GM23338 (cell line): ENCODE results near the gene PGAP3.

Source experiments
- CREB1 ChIP-seq: fragments of 250-450 bp; sonication (Bioruptor Pico); IDR thresholded peaks from 2 replicates; pipeline ENCODE4 v1.5.0; 2020; ENCODE audit warnings: low read depth, mild to moderate bottlenecking, moderate library complexity
- ETS1 ChIP-seq: IDR thresholded peaks from 2 replicates; pipeline ENCODE4 v1.6.1; 2016; ENCODE audit warnings: antibody characterized with exemption
- EZH2 ChIP-seq: fragments of 200-600 bp; sonication (generic); IDR thresholded peaks from one replicate; pipeline ENCODE4 v1.8.0; 2017; ENCODE audit warnings: antibody characterized with exemption, mild to moderate bottlenecking, low read depth; ENCODE audit not compliant: unreplicated experiment
- EZH2phosphoT487 ChIP-seq: fragments of 200-600 bp; sonication (generic); IDR thresholded peaks from one replicate; pipeline ENCODE4 v1.8.1; 2018; ENCODE audit warnings: antibody characterized with exemption; ENCODE audit not compliant: unreplicated experiment
- POLR2AphosphoS5 ChIP-seq: IDR thresholded peaks from 2 replicates; pipeline ENCODE4 v1.6.1; 2016; ENCODE audit warnings: antibody characterized with exemption, low read depth
- REST ChIP-seq: IDR thresholded peaks from one replicate; pipeline ENCODE4 v1.6.1; 2018; ENCODE audit warnings: antibody characterized with exemption; ENCODE audit not compliant: unreplicated experiment
- STAT1 ChIP-seq: IDR thresholded peaks from one replicate; pipeline ENCODE4 v1.6.1; 2016; ENCODE audit warnings: antibody characterized with exemption; ENCODE audit not compliant: unreplicated experiment
- TF ChIP-seq, protein P1 (sequence below), 2 experiments: fragments of 200-600 bp in 1 of 2; sonication (generic) in 1 of 2; conservative IDR thresholded peaks; 2 replicates each; pipeline versions ENCODE4 v1.5.1 to v1.6.1; 2016 to 2017; ENCODE audit warnings: antibody characterized with exemption in 2 of 2, low read depth in 2 of 2, mild to moderate bottlenecking in 2 of 2, moderate library complexity in 1 of 2

DNA sequence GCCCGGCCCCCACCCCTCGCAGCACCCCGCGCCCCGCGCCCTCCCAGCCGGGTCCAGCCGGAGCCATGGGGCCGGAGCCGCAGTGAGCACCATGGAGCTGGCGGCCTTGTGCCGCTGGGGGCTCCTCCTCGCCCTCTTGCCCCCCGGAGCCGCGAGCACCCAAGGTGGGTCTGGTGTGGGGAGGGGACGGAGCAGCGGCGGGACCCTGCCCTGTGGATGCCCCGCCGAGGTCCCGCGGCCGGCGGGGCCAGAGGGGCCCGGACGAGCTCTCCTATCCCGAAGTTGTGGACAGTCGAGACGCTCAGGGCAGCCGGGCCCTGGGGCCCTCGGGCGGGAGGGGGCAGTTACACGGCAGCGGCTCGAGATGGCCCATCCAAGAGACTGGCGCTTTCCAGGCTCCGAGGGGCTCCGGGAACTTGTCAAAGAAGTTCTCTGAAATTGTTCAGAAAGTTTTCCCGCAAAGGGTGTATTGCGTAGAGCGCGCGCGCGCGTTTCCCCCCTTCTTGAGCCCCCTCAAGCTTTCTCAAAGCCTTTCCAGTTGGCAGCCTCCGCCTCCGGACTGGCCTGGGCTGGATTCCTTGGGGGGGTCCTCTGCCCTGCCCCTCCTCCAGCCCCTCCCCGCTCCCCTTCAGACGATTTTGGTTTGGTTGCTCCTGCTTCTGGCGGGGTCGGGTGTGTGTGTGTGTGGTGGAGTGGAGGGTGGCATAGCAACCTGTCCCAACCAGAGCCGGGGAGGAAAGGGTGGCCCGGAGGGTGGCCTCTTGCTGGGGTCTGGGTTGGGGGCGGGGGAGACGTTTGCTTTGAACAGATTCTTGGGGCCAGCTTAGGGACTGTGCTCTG lies 12.5 kb upstream of the PGAP3 start:
- TF ChIP-seq, protein P1, sequence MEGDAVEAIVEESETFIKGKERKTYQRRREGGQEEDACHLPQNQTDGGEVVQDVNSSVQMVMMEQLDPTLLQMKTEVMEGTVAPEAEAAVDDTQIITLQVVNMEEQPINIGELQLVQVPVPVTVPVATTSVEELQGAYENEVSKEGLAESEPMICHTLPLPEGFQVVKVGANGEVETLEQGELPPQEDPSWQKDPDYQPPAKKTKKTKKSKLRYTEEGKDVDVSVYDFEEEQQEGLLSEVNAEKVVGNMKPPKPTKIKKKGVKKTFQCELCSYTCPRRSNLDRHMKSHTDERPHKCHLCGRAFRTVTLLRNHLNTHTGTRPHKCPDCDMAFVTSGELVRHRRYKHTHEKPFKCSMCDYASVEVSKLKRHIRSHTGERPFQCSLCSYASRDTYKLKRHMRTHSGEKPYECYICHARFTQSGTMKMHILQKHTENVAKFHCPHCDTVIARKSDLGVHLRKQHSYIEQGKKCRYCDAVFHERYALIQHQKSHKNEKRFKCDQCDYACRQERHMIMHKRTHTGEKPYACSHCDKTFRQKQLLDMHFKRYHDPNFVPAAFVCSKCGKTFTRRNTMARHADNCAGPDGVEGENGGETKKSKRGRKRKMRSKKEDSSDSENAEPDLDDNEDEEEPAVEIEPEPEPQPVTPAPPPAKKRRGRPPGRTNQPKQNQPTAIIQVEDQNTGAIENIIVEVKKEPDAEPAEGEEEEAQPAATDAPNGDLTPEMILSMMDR (conservative IDR thresholded peaks at IDR 0.05; ENCODE audit: low read depth in 2 of 2) = no peak; a peak in 1 of 4 replicates
- no peak for TF ChIP-seq EZH2
- no peak for TF ChIP-seq EZH2phosphoT487
- no peak for TF ChIP-seq REST
- TF ChIP-seq POLR2AphosphoS5 = no peak
- no peak for TF ChIP-seq STAT1
- TF ChIP-seq CREB1 (CRISPR knock-in tag) = no peak
- no peak for TF ChIP-seq ETS1
